Esophagus squamous epithelium (tissue), 4 donors: ENCODE measurements around the gene CSRNP3.

Source experiments
- POLR2A ChIP-seq, 4 donors: fragments of 450-650 bp; IDR thresholded peaks; one replicate each; pipeline ENCODE4 v1.6.1; 2017; ENCODE audit warnings: antibody characterized with exemption in 4 of 4, mild to moderate bottlenecking in 4 of 4, moderate library complexity in 3 of 4
- TF ChIP-seq, protein P1 (sequence below), 6 experiments: fragments of 450-650 bp in 4 of 6; fragments of 200-600 bp in 2 of 6; sonication (generic) in 2 of 6; IDR thresholded peaks; one replicate each; pipeline ENCODE4 v1.5.1; 2016 to 2019; ENCODE audit warnings: antibody characterized with exemption in 6 of 6, mild to moderate bottlenecking in 4 of 6, moderate library complexity in 4 of 6

DNA sequence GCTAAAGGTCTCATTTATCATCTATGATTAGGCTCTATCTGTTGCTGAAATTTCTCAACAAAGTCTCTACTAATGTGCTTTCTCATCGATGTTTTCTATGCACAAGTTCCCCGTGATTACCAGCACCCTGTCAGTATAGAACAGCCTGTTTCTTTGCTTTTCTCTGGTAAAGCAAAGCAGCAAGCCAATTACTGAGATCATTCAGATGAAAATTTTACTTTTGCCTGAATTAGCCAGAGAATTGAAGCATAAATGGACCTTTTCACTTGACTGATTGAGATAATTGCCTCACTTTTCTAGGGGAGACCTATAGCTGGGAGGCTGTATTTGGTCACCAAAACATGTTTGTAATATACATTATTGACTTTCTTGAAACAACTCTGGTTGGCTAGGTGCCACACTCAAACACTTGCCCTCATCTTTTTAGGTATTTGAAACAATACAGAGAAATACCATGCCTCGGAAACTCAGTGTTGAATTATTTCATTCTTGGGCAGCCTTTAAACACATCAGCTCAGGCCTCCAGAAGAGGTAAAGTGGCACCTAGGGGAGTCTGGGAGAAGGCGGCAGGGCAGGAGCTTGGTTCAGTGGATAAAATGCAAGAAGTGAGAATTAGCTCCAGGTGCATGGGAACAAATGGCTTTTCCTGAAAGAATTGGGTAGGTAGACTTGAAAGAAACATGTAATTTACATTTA is 228.4 kb downstream of the CSRNP3 start:
- TF ChIP-seq POLR2A (IDR thresholded peaks at IDR 0.05) = no peak
- TF ChIP-seq, protein P1, sequence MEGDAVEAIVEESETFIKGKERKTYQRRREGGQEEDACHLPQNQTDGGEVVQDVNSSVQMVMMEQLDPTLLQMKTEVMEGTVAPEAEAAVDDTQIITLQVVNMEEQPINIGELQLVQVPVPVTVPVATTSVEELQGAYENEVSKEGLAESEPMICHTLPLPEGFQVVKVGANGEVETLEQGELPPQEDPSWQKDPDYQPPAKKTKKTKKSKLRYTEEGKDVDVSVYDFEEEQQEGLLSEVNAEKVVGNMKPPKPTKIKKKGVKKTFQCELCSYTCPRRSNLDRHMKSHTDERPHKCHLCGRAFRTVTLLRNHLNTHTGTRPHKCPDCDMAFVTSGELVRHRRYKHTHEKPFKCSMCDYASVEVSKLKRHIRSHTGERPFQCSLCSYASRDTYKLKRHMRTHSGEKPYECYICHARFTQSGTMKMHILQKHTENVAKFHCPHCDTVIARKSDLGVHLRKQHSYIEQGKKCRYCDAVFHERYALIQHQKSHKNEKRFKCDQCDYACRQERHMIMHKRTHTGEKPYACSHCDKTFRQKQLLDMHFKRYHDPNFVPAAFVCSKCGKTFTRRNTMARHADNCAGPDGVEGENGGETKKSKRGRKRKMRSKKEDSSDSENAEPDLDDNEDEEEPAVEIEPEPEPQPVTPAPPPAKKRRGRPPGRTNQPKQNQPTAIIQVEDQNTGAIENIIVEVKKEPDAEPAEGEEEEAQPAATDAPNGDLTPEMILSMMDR (IDR thresholded peaks at IDR 0.05) = no peak
